ENCODE results near the gene LACTB.

The LACTB gene

DNA sequence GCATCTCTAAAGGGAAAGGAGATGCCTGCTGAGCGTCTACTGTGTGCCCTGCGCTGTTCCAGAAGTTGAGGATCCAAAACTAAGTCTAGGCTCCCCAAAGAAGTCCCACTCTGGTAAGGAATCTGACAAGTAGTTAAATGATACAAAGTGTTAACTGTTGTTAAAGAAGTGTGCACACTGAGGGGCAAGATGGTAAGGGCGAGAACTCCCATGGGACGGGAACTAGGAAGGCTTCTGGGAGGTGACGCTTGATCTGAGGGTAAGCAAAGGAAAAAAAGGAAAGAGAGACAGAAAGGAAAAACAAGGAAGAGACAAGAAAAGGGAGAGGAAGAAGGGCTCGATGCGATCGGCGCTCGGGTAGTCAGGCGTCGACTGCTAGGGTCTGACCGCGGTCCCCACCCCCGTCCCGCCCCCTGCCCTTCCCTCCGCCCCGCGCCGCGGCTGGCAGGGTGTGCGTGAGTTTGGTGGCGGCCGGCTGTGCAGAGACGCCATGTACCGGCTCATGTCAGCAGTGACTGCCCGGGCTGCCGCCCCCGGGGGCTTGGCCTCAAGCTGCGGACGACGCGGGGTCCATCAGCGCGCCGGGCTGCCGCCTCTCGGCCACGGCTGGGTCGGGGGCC is at the start of gene LACTB:
Gene LACTB (plus strand): TSS at position 480 of the 620 bp plus-strand sequence. CDS start 11 bp downstream, at position 491.
- FAIRE-seq, result no peak

GRCh38 chr15:63072023-63072650 is 49.5 kb upstream of the LACTB start:
- FAIRE-seq, result no peak

GRCh38 chr15:63072809-63073277 is 48.8 kb upstream of the LACTB start:
- no peak for FAIRE-seq

DNA sequence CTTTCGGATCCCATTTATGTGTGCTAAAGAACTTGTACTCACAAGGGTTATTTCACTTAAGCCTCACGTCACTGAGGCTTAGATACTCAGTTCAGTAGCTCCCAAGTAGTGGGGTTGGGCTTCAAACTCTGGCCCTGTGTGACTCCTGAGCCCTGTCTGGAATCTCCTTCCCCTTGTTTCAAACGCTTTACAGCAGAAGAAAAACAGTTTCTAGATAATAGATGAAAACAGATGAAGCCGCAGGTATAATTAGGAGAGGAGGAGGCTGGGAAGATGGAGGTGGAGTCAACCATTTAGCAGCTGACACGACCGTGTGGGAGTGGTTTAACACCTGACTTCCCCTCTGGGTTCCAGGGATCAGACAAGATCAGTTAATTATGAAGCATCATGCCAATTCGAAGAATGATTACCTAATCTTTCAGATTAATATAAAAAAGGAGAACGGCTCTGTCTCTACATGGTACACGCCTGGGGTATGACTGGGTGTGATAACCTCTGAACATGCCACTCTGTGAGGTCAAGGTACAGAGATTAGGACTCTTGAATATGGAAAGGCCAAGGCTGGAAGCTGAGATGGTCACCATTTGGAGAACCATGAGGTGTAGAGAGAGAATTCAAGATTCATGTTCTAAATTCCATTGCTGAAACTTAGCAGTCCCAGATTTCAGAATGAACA is 48.0 kb upstream of the LACTB start:
- no peak for FAIRE-seq

GRCh38 chr15:63075015-63075983 is 46.4 kb upstream of the LACTB start:
- no peak for FAIRE-seq

GRCh38 chr15:63075984-63076713 is 45.5 kb upstream of the LACTB start:
- no peak for FAIRE-seq

GRCh38 chr15:63076714-63077046 is 45.0 kb upstream of the LACTB start:
- FAIRE-seq, result no peak

DNA sequence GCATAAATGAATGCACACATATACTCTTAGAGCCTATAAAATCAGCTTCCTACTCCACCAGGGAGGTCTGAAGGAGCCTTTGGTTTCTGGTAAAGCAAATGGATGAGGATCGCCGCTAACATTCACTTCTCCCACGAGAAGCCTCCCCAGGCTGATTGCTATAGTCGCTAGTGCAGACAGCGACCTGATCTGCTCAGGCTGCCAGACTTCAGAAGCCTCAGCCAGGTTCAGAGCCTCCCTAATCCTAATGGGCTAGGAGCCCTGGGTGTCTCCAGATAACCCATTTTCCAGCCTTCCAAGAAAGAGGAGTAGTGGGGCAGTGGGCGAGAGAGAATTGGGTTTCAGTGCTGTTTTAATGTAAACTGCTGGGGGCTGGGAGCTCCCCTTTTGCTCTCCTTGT is 43.7 kb upstream of the LACTB start:
- FAIRE-seq, result no peak

DNA sequence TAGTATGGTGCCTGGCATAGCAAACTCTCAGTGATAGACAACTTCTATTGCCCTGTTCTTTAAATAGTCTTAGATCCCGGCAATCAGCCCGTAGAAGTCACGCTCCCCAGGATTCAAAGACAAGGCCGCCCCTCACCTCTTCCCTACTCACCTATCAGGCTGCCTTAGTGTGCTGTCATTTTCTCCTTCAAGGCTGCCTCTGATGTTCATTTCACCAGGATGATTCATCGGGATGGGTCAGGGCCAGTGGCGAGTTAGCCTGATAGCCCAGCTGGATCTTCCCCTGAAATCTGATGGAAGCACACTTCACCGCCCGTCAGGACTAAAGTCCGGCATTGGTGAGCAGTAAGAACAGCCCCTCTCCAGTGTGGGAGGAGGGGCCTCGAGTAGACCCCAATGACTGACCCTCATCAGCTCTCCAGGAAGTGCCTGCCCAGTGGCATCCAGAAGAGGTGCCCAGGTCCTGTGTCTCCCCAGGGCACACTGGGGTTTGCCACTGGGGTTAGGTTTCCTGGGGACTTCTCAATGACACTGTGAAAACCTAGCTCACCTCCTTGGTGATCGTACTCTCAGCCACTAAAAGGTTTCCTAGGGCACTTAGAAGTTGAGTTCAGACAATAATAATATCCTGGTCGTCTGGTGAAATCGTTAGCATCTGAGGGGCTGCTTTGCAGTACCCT is 41.6 kb upstream of the LACTB start:
- no peak for FAIRE-seq

GRCh38 chr15:63080634-63081250 is 40.9 kb upstream of the LACTB start:
- FAIRE-seq, result no peak

GRCh38 chr15:63082366-63082765 is 39.3 kb upstream of the LACTB start:
- FAIRE-seq, result no peak

DNA sequence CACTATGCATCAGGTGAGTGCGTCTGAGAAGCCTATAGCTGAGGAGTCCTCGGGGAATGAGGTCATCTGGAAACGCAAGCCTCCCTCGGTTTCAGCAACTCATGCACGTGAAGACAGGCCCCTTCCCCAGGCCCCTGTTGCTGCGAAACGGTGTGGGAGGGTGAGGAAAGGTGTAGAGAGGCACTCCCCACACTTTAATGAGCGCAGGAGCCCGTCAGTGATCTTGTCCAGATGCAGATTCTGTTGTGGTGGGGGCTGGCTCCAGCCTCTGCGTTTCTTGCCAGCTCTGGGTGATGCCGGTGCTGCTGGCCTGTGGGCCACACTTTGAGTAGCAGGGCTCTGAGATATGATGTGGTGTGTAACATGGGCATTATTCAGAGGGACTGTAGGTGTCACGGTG is 38.6 kb upstream of the LACTB start:
- no peak for FAIRE-seq

DNA sequence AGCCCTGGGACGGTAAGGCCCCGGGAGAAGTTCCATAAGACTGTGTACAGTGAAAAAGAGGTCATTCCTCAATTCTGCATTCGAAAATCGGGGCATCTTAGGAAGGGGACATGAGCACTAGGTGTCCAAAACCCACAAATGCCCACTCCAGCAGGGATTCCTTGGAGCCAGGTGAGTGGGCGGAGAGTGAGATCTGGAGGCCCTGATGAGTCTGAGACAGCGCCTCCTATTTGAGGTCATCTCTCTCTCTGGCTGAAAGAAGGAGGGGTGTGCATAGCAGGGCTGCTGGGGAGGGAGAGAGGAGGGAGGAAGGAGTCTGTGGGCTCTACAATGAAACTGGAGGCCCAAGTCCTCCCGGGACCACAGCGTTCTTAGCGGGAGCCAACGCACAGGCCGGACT is 38.1 kb upstream of the LACTB start:
- FAIRE-seq, result no peak

- FAIRE-seq, result no peak
These were observed 36.9 kb upstream of the LACTB start for GRCh38 chr15:63084806-63085205.

DNA sequence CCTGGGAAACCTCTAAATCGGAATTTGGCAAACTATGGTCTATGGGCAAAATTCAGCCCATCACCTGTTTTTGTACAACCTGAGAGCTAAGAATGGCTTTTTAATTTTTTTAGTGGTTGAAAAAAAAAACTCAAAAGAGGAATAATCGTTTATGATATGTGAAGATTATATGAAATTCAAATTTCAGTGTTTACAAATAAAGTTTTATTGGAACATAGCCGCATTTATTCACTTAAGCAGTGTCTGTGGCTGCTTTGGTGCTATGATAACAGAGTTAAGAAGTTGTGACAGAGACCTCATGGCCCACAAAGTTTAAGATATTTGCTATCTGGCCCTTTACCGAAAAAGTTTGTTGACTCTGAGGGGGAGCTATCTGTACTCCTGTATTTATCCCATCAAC is 36.4 kb upstream of the LACTB start:
- FAIRE-seq, result no peak

DNA sequence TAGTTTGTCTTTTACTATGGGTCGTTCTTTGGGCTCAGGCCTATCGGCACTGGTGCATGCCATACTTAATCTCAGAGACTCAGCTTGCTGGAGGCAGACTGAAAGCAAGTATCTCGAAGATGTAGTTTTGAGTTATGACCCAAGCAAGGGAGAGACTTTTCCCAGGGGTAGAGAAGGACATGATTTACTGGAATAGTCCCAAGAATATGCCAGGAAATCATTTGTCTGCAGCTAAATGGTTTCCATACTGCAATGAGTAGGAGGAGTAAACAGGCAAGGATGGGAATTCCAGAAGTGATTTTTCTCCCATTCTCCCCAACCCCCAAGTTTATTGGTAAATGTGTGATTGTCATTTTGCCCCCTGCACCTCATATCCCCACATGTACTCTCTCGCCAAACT is 35.4 kb upstream of the LACTB start:
- no peak for FAIRE-seq

DNA sequence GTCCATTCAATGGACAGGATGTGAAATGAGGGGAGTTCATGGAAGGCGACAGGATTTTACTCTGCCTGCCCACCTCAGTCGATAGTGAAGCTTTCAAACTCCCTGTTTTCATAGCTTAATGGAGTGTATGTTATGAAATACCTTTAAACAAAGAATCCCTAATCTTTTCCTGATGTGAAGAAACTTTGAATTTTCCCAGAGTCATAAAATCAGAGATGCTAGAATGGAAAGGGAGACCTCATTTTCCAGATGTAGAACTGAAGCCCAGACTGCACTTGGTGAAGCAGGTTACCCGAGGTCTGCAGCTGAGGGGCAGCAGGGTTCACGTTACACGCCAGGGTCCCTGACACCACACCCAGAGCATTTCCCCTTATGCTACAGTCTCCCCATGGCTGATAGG is 34.7 kb upstream of the LACTB start:
- no peak for FAIRE-seq

- no peak for FAIRE-seq
These were observed 33.0 kb upstream of the LACTB start for GRCh38 chr15:63088533-63089245.

GRCh38 chr15:63089260-63090043 is 32.2 kb upstream of the LACTB start:
- no peak for FAIRE-seq

- FAIRE-seq, result no peak
These were observed 31.2 kb upstream of the LACTB start for GRCh38 chr15:63090472-63090871.
